LNCaP clone FGC (cell line): Measurements from ENCODE around the gene PACRG.
A peak's percentile ranks its signal among the peaks of the same experiment; 100 is the strongest.

Experiments
- DNase-seq: peaks from one replicate; pipeline ENCODE4 v3.0.0-alpha.2; 2011; ENCODE audit warnings: low read depth
- H3K4me3 ChIP-seq: 2 replicates; pipeline ENCODE4 v1.5.1; 2011; ENCODE audit warnings: mild to moderate bottlenecking, low read depth, low read length, control low read depth
- TF ChIP-seq, protein P1 (sequence below): IDR thresholded peaks from 2 replicates; pipeline ENCODE4 v1.5.1; 2012; ENCODE audit warnings: mild to moderate bottlenecking; ENCODE audit not compliant: control insufficient read depth, insufficient read depth; ENCODE audit errors: extremely low read depth

Gene PACRG

DNA sequence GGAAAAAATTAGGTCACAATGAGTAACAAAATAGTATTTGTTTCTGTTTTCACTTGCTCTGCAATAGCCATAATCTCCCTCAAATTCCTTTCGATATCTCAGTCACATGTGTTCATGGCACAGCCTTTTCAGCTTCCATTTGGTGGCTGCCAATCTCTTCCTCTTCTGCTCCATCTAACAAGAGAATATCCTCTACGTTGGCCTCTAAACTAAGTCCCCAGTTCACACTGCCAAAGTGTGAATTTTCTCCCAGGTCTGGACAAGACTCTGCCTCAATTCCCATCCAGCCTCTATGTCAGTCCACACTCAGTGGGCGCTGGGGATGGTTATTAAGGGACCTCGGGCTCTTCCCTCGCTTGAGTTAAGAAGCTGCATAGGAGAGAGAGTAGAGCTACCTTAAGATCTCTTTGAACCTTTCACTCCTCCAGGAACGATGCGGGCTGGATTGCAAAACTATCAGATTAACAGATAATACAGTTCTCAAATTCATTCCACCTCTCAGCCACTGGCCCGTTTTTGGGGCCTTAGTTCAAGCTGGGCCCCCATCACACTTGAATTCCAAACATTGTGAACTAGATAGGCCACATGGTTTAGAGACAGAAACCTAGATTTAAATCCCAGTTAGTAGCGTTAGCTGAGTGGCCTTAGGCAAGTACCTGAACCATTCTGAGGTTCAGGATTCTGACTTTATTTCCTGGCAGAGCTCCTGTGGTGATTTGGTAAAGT is 436.6 kb downstream of the PACRG start:
- TF ChIP-seq, protein P1, sequence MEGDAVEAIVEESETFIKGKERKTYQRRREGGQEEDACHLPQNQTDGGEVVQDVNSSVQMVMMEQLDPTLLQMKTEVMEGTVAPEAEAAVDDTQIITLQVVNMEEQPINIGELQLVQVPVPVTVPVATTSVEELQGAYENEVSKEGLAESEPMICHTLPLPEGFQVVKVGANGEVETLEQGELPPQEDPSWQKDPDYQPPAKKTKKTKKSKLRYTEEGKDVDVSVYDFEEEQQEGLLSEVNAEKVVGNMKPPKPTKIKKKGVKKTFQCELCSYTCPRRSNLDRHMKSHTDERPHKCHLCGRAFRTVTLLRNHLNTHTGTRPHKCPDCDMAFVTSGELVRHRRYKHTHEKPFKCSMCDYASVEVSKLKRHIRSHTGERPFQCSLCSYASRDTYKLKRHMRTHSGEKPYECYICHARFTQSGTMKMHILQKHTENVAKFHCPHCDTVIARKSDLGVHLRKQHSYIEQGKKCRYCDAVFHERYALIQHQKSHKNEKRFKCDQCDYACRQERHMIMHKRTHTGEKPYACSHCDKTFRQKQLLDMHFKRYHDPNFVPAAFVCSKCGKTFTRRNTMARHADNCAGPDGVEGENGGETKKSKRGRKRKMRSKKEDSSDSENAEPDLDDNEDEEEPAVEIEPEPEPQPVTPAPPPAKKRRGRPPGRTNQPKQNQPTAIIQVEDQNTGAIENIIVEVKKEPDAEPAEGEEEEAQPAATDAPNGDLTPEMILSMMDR = no peak
- no peak overlapping the region for H3K4me3 ChIP-seq
- DNase-seq = no peak

DNA sequence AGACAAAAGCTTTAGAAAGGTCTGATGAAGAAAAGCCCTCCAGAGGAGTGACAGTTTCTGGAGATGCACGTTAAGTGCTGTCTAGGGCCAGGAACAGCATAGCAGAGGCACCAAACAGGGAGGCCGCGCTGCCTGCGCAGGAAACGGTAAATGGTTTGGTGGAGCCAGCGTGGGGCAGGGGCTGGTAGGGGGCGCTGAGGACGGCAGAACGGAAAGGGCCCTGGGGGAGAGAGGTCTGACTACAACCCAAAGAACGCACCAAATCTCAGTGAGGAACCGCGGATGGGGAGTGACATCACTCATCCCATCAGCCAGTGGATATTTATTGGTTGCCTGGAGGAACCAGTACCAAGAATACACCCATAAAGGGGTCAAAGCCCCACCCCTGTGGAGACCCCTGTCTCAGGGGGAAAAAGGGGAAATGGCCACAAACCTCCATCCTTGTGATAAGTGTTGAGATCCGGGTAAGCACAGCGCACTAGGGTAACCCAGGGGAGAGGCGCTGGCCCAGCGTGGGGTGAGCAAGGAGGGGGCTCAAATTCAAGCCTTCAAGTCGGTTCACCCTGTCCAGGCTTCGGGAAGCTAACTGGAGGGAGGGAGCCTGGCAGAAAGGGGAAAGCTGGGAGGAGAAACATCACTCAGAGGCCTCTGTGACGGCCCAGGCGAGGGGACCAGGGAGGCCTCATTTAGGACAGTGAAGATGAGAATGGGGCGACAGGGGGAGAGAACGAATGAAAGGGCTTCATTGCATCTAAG is 437.6 kb downstream of the PACRG start:
- DNase-seq = no peak

DNA sequence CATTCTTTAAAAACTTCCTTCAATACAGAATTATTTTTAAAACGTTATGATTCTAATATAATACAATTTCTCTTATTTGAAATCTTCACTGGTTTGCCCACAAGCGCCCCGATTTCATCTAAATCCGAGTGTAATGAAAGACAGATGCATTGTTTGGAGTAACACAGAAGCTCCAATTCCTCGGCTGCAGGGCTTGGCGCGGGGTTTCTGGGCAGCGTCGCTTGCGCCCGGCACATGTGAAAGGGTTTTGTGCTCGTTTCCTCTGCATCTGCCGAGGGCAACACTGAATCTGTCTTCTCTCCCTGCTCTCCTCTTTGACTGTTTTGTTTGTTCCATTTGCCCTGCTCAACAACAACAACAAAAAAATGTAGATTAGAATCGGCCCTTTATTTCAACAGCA is 438.1 kb downstream of the PACRG start:
- H3K4me3 ChIP-seq = no peak overlapping the region
- no peak for DNase-seq
- TF ChIP-seq, protein P1 = no peak

More for the DNA sequence above, 437.6 kb downstream of the PACRG start:
- TF ChIP-seq, protein P1 = no peak
- H3K4me3 ChIP-seq = no peak overlapping the region

DNA sequence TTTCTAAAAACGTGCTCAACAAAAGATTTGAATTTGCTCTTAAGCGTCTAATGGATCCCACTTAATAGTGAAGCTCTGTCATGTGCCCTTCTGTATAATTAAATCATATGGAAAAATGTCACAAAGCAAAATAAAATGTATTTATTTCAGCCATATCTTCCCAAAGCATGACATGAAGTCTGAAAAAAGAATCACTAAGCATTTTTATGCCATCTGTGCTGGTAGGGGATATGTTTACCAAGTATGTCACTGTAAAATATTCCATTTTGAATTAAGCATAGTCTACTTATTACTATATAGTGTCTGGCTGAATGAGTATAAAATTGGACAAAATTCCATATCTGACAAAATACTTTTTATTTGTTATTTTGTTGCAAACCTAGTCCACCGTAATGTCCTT is 438.7 kb downstream of the PACRG start:
- H3K4me3 ChIP-seq = no peak overlapping the region
- DNase-seq = no peak
- TF ChIP-seq, protein P1 = no peak

DNA sequence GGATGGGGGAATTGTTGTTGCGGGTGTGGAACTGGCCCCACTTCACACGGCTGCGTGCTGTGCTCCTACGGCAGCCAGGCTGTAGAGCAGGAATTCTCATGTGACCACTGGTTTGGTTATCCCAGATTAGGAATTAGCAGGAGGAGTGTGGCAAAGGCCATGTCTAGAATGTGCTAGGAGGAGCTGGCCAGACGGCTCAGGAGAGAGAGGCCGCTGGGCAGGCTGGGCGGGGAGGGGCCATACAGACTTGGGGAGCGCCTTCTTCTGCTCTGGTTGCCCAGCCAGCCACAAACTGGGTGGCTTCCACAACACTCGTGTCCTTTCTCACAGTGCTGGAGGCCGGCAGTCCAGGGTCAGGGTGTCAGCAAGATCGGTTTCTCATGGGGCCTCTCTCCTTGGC is 441.7 kb downstream of the PACRG start:
- no peak overlapping the region for H3K4me3 ChIP-seq
- no peak for DNase-seq
- TF ChIP-seq, protein P1 = no peak

DNA sequence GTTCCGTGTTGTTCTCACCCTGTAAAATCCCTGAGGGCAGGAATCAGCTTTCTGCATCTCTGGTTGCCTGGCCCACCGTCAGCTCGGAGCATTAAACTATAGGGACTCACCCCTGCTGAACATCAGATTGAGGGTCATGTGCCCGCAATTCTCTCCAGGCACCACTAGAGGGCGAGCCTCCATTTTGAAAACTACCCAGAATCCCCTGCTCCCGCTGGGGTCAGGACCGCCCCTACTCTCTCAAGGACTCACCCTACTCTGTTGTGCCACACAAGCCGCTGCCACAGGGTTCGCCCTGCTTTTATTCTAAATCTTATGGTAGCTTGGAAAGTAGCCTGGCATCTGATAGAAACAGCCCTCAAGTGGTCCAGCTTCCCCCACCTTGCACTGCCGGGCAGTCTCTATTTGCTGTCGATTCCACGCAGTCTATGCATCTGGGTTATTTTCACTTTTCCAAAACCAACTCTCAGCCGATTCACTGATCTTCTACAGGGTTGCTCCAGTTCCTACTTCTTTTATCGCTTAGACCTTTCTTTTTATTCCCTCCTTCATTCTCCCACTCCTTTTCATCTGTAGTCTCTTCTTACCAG is 442.6 kb downstream of the PACRG start:
- H3K4me3 ChIP-seq = no peak overlapping the region
- DNase-seq = no peak
- TF ChIP-seq, protein P1 = peak; percentile 46
